AG08395 (cell line): ENCODE results near the gene FNBP1.

Experiments
- DNase-seq: peaks from one replicate; pipeline ENCODE4 v3.0.0; 2012; ENCODE audit warnings: mixed read lengths, low spot score

FNBP1 gene

DNA sequence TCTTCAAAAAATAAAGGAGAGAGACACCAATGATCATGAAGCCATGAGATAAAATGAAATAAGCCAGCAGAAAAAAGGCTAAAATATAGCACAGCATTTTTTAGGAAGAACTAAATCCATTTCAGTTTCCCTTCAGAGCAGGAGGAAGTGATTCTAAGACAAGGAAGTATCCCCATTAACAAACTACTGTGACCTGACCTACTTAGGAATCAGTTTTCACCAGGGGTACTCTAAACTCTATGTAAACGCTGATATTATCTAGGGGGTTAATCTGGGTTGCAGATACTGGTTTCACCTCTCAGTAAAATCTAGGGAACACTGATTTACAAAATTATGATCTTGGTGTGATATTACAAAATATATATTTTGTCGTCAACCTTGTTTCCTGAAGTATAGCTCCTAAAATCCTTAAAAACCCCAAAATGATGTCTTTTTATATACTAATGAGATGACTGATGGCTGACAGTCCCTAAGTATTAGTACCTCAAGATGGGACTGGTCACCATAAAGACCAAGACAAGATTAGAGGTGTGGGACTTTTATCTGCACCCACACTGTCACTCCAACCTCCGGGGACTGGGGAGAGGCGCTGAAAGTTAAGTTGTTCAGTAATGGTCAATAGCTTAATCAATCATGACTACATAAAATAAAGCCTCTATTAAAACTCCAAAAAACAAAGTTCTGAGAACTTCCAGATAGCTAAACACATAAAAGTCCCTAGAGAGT lies 2.9 kb upstream of the FNBP1 start:
- no peak for DNase-seq

DNA sequence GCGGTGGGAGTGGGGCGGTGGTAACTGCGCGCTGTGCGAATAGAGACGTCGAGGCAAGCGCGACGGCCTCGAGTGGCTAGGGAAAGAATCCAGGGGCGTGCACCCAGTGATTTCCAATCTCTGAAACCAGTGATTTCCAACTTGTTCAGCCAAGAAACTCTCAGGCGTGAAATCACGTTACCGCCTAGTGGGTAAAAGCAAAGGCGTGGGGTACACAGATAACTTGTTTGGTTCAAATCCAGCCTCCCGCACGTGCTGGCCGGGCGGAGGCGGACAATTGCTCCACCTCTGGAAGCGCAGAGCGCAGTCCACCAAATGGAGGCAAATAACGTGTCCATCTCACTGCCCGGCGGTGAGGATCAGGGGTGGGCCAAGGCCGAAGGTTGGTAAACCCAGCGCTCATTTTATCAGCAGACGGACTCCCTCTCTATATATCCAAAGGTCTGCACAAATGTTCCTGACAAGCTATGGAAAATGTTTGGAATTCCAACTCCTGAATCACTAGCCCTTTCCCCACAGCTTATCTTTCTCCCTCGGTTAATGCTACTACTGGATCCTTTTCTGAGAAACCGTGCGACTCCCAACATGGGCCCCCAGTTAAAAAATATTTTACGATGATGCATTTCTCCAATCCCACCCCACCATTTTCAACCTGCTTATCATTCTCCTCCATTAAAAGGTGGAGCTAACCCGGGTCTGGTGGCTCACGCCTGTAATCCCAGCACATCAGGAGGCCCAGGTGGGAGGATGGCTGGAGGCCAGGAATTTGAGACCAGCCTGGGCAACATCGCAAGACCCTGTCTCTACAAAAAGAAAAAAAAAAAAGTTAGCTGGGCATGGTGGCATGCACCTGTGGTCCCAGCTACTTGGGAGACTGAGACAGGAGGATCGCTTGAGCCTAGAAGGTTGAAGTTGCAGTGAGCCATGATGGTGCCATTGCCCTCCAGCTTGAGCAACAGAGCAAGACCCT lies 950 bp upstream of the FNBP1 start:
- peak; percentile 47 for DNase-seq

DNA sequence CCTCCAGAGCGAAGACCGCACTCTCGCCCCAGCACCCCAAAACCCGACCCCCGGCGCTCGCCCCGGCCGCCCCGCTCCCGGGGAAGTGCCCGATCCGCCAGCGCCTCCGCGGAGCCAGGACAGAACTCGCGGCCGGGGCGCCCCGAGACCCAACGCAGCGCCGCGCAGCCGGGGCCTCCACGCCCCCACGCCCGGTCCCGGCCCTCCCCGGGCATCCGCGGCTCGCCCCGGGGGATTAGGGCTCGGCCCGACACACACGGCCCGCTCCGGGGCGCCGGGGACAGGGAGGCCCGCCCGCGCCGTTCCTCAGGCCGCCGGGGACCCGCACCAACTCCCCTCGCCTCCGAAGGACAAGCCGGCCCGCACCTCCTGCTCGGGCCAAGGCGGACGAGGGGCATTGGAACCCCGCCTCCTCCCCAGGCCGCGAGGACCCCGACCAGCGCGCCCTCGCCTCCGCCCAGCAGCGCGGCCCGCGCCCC lies 544 bp downstream of the FNBP1 start:
- peak; percentile 23 for DNase-seq

DNA sequence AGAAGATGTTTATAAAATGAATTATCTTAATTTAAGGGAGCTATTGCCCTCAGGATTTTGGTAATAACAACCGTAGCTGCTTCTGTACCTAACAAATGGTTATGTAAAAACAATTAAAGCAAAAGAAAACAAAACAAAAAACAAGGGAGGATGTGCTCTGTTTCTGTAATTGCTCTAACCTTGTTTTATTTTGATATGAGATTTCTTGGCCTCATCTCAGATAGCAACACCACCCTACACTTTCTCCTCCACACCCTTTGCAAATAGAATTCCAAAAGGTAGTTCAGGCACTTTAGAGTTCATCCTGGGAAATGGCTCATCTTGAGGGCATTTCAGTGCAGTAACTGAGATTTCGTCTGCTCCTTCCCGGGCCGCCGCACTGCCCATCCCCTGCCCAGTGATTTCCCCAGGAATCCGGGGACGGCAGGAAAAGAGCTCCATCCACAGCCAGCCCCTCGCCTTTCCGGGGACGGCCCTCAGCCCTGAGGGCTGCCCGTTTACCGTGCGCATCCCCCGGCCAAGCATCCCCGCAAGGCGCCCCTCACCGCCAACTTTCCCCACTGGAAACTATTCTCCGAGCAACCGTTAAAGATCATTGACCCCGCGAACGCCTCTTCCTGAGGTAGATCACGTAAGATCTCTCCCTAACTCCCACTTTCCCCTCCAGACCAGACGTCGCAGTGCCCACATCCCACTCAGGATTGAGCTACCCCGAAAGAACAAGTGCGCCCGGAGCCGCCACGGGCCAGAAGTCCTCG lies 1.2 kb downstream of the FNBP1 start:
- peak; percentile 36 for DNase-seq

DNA sequence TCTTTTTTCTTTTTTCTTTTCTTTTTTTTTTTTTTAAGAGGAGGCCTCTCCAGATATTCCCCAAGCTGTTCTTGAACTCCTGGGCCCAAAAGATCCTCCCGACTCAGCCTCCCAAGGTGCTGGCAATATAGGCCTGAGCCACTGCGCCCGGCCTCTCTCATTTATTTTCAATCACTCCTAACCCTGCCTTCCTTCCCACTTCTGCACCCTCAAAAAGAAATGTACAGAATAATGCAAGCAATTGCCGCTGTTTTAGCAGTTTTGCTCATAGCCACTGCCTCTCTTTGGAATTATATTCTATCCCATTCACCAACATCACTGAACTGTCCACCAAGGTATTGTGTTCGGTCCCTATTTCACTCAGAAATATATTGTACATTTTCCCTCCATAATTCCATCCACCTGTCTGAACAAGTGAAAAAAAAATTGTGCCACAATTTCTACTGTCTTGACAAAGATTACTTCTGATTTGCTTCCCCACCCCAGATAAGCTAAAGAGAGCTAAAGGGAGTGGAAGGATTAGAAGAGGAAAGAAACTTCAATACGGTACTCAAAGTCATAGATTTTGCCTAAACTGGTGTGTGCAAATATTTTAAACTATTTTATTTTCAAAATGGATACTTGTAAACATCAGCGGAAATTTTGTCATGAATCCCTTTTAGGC lies 1.9 kb downstream of the FNBP1 start:
- DNase-seq: no peak

DNA sequence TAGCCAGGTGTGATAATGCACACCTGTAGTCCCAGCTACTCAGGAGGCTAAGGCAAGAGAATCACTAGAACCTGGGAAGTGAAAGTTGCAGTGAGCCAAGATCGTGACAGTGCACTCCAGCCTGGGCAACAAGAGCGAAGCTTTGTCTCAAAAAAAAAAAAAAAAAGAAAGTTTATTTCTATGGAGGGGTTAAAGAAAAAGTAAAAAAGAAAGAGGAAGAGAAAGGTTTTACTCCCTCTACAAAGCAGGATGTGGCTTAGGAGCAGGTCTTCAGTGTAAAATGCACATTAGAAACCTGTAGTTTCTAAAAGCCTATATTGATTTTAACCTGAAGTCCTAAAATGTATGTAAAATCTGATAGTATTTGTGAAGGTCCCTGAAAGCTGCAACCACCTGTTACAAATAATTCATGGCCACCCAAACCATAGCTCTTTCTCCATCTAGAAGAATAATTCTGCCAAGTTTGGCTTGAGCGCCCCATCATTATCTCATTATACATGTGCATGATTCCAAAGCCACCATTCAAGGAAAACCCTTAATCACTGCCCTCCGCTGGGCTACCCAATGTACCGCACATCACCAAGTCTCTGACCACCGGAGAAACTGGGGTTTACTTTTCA lies 3.4 kb downstream of the FNBP1 start:
- no peak for DNase-seq

DNA sequence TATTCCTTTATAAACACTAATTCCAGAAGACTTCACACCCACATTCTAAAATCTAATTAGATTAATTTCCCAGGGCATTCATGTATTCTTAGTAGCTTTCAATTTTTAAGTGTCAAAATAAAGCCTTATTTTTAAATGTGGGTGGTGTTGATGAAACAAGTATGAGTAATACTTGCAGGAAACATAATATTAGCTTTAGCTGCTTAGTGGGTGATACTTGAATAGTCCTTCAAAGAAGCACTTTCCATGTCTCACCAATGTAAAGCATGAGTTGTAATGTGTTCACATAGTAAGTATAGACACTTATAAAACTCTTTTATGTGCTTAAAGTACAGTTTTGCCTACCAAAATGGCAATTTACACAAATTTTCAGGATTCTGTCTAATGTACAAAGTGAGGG lies 6.9 kb downstream of the FNBP1 start:
- DNase-seq: no peak

DNA sequence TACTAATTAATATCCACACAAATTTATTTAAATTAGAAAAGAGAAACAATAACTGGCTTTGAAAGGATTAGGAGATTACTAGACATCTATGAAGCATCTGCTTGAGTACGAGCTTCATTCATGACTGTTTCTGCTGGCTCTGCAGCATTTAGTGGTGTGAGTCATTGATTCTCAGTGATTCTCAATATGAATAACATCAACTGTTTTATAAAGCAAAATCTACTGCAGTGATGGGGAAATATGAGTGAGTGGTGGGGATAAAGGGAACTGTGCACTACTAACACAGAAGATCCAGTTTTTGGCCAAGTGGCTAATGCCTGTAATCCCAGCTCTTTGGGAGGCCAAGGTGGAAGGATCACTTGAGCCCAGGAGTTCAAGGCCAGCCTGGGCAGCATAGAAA lies 8.4 kb downstream of the FNBP1 start:
- peak; percentile 63 for DNase-seq

DNA sequence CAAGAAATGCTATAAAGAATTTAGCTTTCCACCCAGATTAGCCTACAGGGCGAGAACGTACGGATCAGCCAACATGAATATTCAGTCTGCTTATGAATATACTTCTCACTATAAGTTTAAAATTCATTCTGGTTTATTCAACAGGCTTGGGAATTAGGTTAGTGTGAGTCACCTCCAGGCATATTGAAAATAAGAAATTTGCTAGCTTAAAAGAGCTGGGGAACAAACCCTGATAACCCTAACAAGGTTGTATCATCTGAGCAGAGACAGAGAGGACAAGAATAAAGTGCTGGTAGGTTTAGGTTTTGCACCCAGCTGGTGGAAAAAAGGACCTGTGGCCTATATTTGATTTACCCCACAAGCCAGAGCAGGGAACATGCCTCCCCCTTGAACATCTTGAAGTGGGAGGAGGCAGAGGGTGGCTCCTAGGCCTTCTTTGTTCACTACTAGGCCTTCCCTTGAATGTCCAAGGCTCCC lies 12.3 kb downstream of the FNBP1 start:
- DNase-seq: no peak

DNA sequence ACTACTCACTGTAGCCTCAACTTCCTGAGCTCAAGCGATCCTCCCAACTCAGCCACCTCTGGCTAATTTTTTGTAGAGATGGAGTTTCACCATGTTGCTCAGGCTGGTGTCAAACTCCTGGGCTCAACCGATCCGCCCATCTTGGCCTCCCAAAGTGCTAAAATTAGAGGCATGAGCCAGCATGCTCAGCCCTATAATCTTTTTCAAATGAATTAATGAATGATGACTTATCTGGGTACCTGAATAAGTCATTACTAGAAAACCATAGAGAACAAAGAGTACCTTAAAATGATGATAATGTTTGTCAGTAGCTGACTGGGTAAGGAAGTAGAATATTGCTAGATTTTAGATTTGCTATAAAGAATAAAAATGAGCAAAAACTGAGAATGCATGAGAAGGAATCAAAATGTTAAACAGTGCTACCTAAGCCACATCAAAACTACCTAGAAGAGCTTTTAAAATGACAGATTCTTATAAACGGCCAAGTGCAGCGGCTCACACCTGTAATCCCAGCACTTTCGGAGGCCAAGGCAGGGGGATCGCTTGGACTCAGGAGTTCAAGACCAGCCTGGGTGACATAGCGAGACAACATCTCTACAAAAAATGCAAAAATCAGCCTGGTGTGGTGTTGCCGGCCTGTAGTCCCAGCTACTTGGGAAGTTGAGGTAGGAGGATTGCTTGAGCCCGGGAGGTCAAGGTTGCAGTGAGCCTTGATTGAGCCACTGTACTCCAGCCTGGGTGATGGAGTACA lies 13.6 kb downstream of the FNBP1 start:
- DNase-seq: no peak

DNA sequence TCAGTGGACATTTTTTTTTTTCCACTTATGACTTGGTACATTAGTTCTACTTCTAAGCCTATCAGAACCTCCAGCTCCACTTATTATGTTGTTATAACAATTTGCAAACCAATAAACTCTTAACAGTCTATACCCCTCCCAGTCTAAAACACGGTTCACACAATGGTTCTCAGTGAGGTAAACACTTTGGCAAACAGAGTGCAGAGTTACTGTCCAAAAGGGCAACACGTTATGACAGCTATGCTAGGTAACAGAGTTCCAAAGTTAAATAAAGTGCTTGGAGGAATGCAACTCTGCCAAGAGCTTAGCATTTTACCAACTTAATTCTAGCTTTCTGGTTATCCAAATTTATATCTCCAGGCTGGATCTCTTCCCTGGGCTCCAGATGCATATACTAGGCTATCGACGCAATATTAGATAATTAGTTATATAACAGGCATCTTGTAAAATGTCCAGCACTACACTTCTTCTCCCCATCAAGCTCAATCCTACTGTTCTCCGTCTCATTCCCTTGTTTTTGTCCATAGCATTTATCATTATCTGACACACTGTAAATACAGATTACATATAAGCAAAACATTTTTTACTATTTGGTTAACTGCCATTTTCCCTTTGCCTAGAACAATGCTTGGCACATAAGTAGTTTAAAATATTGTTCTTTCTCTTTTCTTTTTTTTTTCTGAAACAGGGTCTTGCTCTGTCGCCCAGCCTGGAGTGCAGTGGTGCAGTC lies 14.3 kb downstream of the FNBP1 start:
- DNase-seq: no peak

DNA sequence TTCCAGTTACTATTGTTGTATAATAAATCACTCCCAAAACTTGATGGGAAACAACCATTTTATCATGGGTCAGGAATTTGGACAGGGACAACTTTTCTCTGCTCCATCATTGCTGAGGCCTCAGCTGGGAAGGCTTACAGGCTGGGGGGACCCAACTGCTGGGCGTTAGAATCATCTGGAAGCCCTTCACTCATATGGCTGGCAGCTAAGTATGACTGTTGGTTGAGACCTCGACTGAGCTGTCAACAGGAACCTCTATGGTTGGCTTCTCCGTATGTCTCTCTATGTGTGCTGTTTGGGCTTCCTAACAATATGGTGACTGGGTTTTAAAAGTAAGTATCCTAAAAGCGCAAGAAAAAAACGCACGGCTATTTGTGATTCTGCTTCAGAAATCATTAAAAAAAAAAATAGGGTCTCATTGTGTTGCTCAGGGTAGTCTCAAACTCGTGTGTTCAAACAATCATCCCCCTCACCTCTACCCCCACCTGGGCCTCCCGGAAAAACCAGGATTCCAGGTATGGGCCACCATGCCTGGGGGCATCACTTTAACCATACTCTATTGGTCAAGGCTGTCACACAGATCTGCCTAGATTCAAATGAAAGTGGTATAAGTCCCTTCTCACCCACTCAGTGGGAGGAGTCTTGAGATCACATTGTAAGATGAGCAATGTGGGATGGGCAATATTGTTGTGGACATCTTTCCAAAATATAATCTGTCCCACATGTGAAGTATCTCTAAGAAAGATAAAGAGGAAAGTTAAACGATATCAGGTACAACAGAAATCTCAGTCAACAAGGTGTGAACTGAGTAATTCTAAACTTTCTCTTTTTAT lies 15.2 kb downstream of the FNBP1 start:
- DNase-seq: no peak

DNA sequence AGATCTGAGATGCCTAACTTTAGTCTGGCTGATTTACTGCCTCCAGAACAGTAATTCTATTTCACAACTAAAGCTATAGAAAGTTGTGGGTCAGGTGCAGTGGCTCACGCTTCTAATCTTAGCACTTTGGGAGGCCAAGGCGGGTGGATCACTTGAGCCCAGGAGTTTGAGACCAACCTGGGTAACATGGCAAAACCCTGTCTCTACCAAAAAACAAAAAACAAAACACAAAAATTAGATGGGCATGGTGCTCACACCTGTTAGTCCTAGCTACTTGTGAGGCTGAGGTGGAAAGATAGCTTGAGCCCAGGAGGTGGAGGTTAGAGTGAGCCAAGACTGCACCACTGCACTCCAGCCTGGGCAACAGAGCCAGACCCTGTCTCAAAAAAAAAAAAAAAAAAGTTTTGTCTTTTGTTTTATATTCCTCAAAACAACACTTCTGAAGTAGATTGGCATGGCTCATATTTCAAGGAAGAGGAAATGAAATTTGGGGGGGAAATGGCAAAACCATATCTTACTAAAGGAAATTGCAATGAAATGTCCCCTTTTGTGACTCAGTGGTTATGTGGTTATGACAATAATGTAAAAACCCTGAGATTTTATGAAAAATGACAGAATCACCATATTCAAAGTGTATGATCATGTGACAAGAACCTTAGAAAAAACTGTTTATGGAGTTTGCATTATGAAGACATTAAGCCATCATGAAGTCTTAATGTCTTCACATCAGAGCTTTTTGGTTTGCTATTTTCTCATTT lies 16.2 kb downstream of the FNBP1 start:
- no peak for DNase-seq

DNA sequence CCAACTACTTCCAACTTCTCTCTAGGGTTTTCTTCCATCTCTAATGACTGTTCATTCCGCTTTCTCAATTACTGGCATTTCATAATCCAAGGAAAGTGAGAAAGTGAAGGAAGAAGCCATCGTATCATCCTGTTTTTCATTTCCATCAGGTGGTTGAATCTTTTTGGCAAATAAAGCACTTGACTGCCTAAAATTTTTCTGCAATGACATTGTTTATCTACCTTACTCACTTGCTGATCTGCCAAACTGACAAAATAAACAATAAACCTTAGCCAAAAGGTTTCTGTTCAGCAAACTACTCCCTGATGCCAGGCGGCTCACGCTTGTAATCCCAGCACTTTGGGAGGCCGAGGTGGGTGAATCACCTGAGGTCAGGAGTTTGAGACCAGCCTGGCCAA lies 18.4 kb downstream of the FNBP1 start:
- DNase-seq: no peak

DNA sequence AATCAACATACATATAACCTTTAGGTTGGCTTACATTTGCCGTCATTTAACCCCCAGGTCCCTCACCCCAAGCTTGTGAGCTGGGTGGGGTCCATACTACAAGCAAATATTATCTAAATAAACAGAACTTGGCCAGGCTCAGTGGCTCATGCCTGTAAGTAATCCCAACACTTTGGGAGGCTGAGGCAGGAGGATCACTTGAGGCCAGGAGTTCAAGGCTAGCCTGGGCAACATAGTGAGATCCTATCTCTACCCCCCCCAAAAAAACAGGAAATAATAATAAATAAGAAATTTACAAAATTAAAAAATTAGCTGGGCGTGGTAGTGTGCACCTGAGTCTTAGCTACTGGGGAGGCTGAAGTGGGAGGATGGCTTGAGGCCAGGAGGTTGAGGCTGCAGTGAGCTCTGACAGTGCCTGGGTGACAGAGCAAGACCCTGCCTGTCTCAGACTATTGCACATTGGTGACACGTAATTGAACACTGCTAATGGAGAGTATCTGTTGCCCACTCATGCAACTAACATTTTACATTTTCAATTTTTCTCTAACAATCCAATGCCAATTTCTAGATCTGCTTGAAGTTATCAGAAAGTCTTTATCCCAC lies 18.9 kb downstream of the FNBP1 start:
- no peak for DNase-seq

DNA sequence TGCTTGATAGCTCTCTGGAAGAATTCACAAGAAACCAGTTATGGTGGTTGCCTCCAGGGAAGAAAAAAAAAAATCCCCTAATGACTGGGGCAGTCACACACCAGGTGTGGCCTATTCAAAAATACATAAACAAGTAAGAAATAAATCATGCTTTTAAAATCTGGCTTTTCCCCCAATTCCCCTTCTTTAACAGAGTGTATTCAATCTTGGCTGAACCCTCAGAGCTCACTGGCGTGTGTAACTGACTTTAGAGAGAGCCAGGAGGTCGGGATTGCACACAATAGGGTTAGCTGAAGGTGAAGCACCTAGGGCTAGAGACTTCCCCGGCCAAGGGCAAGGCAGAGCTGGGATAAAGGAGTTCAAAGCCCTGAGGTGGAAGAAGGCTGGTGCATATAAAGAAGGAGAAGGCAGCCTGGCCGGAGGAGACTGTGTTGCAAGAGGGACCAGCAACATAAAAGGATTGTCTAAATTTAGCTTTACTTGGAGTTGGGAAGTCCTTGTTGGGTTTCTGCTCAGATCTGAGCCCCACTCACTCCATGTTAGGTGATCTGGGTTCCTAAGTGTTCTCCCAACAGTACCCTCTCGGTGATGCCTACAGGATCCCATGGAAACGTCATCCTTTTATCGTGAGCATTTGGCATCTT lies 19.7 kb downstream of the FNBP1 start:
- no peak for DNase-seq

DNA sequence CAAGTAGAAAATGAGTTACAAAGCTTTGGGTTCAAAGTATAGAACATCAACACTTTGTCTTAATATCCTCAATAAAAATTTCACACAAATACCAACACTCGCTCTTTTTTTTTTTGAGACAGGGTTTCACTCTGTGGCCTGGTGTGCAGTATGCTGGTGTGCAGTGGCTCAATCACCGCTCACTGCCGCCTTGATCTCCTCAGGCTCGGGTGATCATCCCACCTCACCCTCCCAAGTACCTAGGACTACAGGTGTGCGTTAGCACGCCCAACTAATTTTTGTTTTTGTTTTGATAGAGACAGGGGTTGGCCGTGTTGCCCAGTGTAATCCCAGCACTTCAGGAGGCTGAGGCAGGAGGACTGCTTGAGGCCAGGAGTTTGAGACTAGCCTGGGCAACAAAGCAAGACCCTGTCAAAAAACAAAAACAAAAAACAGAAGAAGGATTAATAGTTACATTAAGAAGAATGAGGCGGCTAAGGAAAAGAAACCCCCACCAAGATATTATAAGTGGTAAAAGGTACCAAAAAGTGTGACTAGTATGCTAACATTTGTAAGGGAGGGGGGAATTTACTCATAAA lies 20.3 kb downstream of the FNBP1 start:
- no peak for DNase-seq
